Astrocyte of the cerebellum (primary cell): ENCODE data around the gene CACNA2D3.

Experiments used
- DNase-seq: peaks from one replicate; pipeline ENCODE4 v3.0.0-alpha.2; 2011; ENCODE audit warnings: low read depth
- H3K4me3 ChIP-seq: 2 replicates; pipeline ENCODE4 v1.5.1; 2011; ENCODE audit warnings: mild to moderate bottlenecking, low read depth, low read length, moderate library complexity
- CTCF ChIP-seq: IDR thresholded peaks from 2 replicates; pipeline ENCODE4 v1.5.1; 2012; ENCODE audit warnings: low read length, low read depth, moderate library complexity, mild to moderate bottlenecking; ENCODE audit errors: missing control alignments
- in situ Hi-C: cut with HindIII; loops from 2 replicates; pipeline ENCODE4 v1.10.0; 2017; ENCODE audit warnings: low sequenced_read_pairs

Gene CACNA2D3

DNA sequence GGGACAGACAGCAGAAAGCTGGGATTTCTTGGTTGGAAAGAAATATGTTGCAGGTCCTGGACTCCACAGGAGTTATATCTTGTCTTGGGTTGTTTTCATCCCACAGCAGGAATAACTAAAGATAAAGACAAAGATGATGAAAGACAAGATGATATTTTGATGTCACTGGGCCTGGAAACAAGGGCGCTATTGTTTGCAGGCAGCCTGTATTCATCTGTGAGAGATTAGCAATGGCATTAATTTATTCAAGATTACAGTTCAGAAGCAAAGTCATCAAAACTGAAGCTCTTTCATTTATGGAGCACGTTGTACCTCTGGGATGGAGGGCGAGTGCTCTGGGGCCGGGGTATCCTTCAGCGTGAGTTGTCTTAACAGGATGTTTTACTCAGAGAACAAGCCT is 591.7 kb downstream of the CACNA2D3 start:
- H3K4me3 ChIP-seq = no peak overlapping the region
- TF ChIP-seq CTCF = no peak
- no peak for DNase-seq
- in situ Hi-C loops = no loop called here

- in situ Hi-C loops = no loop called here
- no peak for DNase-seq
- no peak for TF ChIP-seq CTCF
These were observed 595.2 kb downstream of the CACNA2D3 start for GRCh38 chr3:54717506-54717905.

GRCh38 chr3:54719914-54720313 is 597.6 kb downstream of the CACNA2D3 start:
- in situ Hi-C loops = no loop called here
- no peak for DNase-seq
- TF ChIP-seq CTCF = no peak
- H3K4me3 ChIP-seq = no peak overlapping the region

More at GRCh38 chr3:54717506-54717905, 595.2 kb downstream of the CACNA2D3 start:
- H3K4me3 ChIP-seq = no peak overlapping the region

DNA sequence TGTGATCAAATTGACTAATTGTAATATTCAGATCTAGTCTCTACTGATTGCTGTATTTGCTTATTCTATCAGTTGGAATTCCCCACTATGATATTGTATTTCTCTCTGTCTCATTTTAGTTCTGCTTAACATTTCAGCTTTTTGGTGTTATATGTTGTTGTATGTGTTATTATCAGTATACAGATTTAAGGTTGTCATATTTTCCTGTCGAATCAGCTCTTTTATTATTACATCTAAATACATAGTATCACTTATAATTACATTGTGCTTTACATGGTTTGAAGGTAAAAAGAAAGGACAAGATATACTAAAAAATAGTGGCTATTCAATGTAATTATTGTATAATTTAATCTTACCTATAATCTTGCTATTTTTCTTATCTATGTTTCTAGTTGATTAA is 598.3 kb downstream of the CACNA2D3 start:
- DNase-seq = no peak
- TF ChIP-seq CTCF = no peak

DNA sequence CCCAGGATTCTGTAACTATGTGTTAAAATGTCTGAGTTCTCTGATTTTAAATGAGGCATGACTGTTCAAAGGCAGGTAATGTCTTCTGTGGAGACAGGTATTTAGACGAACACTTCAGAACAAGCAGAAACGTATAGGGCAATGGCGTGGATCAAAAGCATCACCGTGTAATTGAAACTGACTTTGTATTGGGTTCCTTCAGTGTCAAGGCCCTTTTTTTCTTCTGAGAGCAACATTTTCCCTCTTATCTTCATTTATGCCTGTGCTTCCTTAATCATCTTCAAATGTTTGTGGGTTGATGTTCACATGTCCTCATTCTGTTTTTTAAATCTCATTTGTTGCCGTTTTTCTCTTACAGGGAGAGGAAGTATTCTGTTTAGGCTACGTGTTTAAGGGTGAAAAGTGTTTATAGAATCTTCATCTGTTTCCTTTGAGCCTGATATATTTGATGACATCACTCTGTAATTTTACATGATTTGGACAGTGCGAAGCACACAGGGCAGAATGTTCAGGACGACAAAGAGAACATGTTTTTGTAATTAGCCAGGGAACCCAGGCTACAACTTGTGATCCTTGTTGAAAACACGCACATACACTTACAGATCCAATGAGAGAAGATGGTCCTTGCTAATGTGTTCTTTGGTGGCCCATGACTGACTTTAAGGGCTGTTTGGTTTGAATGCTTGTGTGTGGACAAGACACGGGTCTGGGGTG is 609.5 kb downstream of the CACNA2D3 start:
- in situ Hi-C loops = no loop called here
- no peak for TF ChIP-seq CTCF
- DNase-seq = no peak

More for the DNA sequence above, 598.3 kb downstream of the CACNA2D3 start:
- in situ Hi-C loops = no loop called here
- H3K4me3 ChIP-seq = no peak overlapping the region

DNA sequence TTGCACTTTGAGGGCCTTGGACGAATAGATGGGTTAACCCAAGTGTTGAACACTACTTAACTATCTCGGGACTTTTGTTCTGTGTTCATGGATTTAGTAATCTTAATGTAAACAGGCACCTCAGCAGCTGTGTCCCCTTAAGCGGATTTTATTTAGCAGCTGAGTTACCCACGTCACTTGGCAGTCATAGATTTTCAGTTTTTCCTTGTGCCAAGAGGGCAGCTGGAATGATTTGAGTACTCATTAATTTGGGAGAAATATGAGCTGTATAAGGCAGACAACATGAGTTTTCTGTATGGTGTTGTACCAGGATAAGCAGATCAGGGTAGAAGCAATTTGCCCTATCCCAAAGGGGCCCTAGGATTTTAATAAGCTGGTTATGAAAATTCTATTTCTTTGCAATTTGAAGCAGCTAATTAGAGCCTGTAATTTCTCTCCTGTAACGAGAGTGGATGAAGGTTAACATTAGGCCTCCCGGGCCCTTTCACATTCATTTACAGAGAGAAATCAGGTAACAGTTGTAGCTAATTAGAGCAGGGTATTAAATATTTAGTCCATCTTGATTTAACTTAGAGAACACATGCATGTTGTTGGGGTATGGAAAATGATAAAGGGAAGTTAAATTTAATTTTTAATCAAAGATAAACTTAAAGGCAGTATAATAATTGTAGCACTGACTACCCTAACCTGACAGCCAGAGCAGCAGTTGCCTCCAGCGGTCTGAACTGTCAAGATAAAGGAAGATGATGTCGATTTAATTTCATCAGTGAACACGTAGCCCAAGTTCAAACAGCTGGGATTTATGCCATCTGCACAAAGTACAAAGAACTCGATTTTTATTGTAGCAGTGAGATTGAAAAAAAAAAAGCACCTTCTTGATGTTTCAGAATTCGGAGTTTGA is 611.0 kb downstream of the CACNA2D3 start:
- no peak for DNase-seq
- no peak overlapping the region for H3K4me3 ChIP-seq
- in situ Hi-C loops = no loop called here
- no peak for TF ChIP-seq CTCF

More for the DNA sequence above, 609.5 kb downstream of the CACNA2D3 start:
- no peak overlapping the region for H3K4me3 ChIP-seq
